Colonic mucosa (tissue), 4 donors: ENCODE data around the gene PLPPR1. TPM values are rescaled to one million over a fixed set of nuclear protein-coding genes. Genes with fewer than 3 reads are reported as not detected.

Source experiments
- DNase-seq: peaks from one replicate; pipeline ENCODE4 v3.0.0-alpha.2; 2020
- H3K27ac ChIP-seq: fragments of 200-600 bp; one replicate; pipeline ENCODE4 v1.8.0; 2021
- H3K27me3 ChIP-seq: fragments of 200-600 bp; one replicate; pipeline ENCODE4 v1.8.0; 2021
- H3K36me3 ChIP-seq: fragments of 200-600 bp; one replicate; pipeline ENCODE4 v1.8.0; 2021
- H3K4me1 ChIP-seq: fragments of 200-600 bp; one replicate; pipeline ENCODE4 v1.8.0; 2021; ENCODE audit warnings: mild to moderate bottlenecking
- H3K4me3 ChIP-seq: fragments of 200-600 bp; one replicate; pipeline ENCODE4 v1.8.0; 2021
- H3K9ac ChIP-seq, 2 donors: one replicate each; pipeline ENCODE4 v1.7.0; 2013; ENCODE audit warnings: control low read depth in 2 of 2, low read depth in 2 of 2, low read length in 2 of 2
- H3K9me3 ChIP-seq: fragments of 200-600 bp; one replicate; pipeline ENCODE4 v1.8.0; 2021
- CTCF ChIP-seq: fragments of 200-600 bp; IDR thresholded peaks from one replicate; pipeline ENCODE4 v1.8.0; 2022; ENCODE audit warnings: antibody characterized with exemption, mild to moderate bottlenecking
- intact Hi-C: fragments of 100-400 bp; cut with DNase I; formaldehyde crosslinking; loops from one replicate; pipeline ENCODE4 v1.14.1; 2022
- total RNA-seq, 2 donors: library from RNA; stranded (reverse); fragmentation: NEBNext Ultra II Directional in 1 of 2; extraction: Animal tissue kit (Norgen Biotek cat#: 25700) in 1 of 2; gene quantifications; one replicate each; pipeline ENCODE4 v1.2.1, GENCODE V29; 2021
- donor health status: healthy.
- donor health status: DM: no; HTN: no; CAD: no.
- donor health status: DM: no; HTN: no; CAD: no.

PLPPR1 gene
- total RNA-seq, 2 donors from 2014 or later, result 0.25 to 0.69 TPM

DNA sequence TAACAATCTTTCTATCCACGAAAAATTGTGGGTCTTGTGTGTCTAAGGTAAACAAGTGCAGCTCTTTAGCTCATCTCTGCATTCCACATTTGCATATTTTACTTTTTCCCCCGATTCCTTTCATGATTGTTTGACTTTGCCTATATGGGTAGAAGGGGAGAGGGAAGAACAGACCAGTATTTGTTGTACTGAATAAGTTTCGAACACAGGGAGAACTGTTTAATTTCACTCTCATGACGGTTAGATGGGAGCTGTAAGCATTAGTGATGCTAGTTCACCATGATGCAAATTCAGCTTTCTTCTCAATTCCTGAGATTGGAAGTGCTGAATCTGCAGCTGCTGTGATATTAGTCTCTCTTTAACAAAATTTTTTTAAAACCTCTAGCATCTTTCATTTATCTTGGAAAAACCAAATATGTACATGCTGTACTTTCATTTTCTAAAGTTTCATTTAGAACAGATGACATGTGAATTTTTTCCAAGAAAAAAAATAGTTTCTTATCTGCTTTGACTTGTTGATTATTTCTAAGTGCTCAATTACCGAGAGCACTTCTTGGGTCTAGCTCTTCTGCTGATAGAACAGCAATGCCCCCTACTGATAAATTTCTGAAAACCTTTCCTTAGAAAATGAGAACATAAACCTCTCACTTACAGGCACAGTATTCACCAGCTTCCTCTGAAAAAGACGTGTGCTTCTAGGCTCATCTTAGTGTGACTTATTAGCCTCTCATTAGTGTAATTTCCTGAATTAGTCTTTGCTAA is 206.8 kb downstream of the PLPPR1 start:
- intact Hi-C loops, result loop anchor here (2.0 kb wide), 1 partner anchor 116 kb away; no protein-coding TSS in a partner anchor
- no peak for DNase-seq

GRCh38 chr9:101242651-101243050 is 214.1 kb downstream of the PLPPR1 start:
- Histone ChIP-seq H3K9ac (no peak overlapping the region), H3K4me3 (no peak overlapping the region), H3K36me3 (no peaks in the 10 kb centered on the region), H3K27me3 (no peaks in the 10 kb centered on the region), H3K9me3 (no peaks in the 10 kb centered on the region), H3K4me1 (no peaks in the 10 kb centered on the region), H3K27ac (no peak overlapping the region)
- intact Hi-C loops, result no loop called here
- no peak for TF ChIP-seq CTCF
- no peak for DNase-seq

More for the DNA sequence above, 206.8 kb downstream of the PLPPR1 start:
- no peak for TF ChIP-seq CTCF
- Histone ChIP-seq H3K36me3 (no peaks in the 10 kb centered on the region), H3K4me1 (no peaks in the 10 kb centered on the region), H3K27ac (no peak overlapping the region), H3K9me3 (no peaks in the 10 kb centered on the region), H3K9ac (no peak overlapping the region), H3K4me3 (no peak overlapping the region), H3K27me3 (no peaks in the 10 kb centered on the region)

DNA sequence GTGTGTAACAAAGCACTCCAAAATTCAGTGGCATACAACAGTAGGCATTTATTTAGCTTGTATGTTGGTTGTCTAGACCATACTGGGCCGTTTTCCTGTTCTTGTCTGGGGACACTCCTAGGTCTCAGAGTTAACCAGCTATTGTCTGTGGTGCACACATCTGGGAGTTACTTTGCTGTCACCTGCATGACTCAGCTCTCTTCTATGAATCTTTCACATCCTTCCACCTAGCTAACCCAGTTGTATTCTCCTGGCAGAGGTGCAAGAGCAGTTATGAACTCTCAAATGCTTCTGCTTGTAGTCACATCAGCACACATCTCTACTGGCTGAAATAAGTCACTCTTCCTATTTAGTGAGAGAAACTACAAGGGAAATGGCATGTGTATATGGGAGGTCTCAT is 218.2 kb downstream of the PLPPR1 start:
- TF ChIP-seq CTCF, result no peak
- Histone ChIP-seq H3K36me3 (no peaks in the 10 kb centered on the region), H3K4me1 (no peaks in the 10 kb centered on the region), H3K4me3 (no peak overlapping the region), H3K9ac (no peak overlapping the region), H3K27me3 (no peaks in the 10 kb centered on the region), H3K27ac (no peak overlapping the region), H3K9me3 (no peaks in the 10 kb centered on the region)
- intact Hi-C loops, result no loop called here
- no peak for DNase-seq

DNA sequence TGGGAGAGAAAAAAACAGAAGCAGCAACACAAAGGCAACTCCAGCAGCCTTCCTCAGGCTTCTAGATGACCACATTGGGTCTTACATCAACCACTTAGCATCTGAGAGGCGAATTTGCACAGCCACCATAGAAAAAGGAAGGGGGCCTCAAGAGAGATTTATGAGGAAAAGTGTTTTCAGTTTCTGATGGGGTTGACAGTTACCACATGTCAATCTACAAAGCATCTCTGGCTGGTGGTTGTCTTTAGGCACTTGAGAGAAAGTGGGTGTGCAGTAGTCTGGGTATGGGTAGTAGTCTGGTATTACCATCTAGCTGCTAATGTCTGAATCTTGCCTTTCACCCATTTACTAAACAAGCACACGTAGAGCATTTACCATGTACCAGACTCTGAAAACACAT is 218.8 kb downstream of the PLPPR1 start:
- Histone ChIP-seq H3K4me3 (no peak overlapping the region), H3K36me3 (no peaks in the 10 kb centered on the region), H3K27ac (no peak overlapping the region), H3K9me3 (no peaks in the 10 kb centered on the region), H3K9ac (no peak overlapping the region), H3K4me1 (no peaks in the 10 kb centered on the region), H3K27me3 (no peaks in the 10 kb centered on the region)
- no peak for DNase-seq
- intact Hi-C loops, result no loop called here
- TF ChIP-seq CTCF, result no peak

GRCh38 chr9:101254733-101255433 is 226.4 kb downstream of the PLPPR1 start:
- no peaks in the 10 kb centered on the region for H3K9me3 ChIP-seq
- no peak overlapping the region for H3K9ac ChIP-seq
- no peaks in the 10 kb centered on the region for H3K27me3 ChIP-seq
- no peak overlapping the region for H3K4me3 ChIP-seq
- no peak for TF ChIP-seq CTCF
- no peaks in the 10 kb centered on the region for H3K36me3 ChIP-seq
- intact Hi-C loops, result no loop called here
- H3K4me1 ChIP-seq, result no peaks in the 10 kb centered on the region
- no peak for DNase-seq
- no peak overlapping the region for H3K27ac ChIP-seq
